ENCODE measurements around the gene SLC17A5. TPM values are rescaled to one million over a fixed set of nuclear protein-coding genes. Genes with fewer than 3 reads are reported as not detected.
"Not testable (repeated sequence)": the region's sequence is repeated elsewhere in the genome, so short reads cannot be mapped to it uniquely, and the experiment has no call there.

Gene SLC17A5
- total RNA-seq, 1 donor from 2014 or later, result 31.5 TPM

DNA sequence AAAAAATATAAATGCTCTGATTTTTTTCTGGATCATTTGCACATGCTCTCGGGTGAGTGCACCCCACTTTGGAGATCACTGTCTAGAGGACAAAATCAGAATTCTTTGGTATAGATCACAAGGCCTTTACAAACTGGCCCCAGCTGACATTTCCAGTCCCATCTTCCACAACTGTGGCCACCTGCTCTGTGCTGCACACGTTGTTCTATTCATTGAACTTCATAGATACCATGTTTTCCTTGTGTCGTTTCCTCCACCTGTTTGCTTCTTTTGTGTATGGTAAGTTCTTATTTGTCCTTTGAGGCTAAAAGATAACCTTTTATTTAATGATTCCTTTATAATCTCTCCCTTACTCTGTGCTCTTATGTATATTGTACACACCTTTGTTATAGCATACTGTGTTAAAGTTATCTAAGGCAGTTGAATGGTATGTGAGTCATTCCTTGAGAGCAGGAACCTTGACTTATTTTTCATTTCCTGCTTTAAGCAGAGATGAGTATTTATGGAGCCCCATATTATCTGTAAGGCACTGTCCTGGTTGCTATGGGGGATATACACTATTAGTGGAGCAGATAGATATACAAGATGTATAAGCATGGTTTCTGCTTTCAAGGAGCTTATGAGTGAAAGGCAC, 12.0 kb upstream of the SLC17A5 start:
- DNase-seq, result peak; percentile 59

DNA sequence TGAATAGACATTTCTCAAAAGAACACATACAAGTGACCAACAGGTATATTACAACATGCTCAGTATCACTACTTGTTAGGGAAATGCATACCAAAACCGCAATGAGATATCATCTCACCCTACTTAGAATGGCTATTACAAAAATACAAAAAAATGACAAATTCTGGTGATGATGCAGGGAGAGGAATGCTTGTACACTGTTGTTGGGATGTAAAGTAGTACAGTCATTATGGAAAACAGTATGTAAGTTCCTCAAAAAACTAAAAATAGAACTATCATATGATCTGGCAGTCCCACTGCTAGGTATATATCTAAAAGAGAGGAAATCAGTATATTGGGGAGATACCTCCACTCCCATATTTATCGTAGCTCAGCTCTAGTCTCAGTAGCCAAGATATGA, 10.9 kb upstream of the SLC17A5 start:
- no peak for DNase-seq

DNA sequence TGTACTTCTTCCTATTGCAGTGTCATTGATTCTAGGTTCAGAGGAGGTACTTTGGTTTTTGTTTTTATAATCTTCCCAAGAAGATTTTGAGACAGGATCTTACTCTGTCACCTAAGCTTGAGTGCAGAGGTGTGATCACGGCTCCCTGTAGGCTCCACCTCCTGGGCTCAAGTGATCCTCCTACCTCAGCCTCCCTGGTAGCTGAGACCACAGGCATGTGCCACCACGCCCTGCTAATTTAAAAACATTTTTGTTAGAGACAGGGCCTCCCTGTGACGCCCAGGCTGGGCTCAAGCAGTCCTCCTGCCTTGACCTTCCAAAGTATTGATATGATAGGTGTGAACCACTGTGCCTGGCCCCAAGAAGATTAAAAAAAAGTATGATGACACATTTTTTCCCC, 3.4 kb upstream of the SLC17A5 start:
- DNase-seq, result no peak

DNA sequence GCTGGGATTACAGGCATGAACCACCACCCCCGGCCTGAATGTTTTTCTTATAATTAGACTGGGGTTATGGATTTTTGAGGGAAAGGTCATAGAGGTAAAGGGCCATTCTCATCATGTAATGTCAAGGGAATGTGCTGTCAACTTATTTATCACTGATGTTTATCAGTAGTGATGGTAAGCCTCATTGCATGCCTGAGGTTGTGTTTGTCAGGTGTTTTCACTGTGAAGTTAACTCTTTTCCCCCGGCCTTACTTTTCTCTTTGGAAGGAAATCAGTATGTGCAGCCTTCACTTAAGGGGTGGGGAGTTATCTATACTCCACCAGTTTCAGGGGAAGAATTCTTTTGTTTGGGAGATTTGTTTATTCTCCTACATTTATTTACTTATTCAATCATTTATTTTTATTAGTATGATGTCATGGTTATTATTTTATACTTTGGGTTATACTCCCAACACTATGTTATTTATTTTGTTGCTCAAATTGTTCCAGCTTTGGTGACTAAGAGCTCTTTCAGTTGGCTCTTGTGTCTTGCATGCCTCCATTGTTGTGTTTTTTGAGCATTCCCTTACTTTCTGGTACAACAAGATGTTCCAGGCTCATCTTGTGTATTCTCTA, 2.8 kb upstream of the SLC17A5 start:
- no peak for DNase-seq

DNA sequence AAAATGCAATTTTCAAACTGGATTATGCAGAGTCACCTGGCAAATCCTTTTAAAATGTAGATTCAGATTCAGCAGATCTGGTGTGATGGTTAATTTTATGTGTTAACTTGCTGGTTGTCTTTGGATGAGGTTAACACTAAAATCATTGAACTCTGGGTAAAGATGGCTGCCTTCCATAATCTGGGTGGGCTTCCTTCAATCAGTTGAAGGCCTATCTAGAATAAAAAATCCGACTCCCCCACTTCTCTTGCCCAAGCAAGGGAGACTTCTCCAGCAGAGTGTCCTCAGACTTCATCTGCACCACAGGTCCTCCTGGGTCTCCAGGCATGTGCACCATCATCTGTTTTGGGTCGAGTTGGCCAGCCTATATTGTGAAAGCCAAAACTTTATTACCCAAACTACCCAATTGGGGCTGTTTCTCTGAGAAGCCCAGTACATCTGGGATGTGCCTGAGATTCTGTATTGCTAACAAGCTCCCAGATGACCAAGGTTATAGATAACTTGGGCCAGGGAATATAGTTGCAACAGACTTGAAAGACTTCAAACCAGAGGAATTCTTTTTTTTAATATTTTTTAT, 1.6 kb upstream of the SLC17A5 start:
- DNase-seq, result no peak

DNA sequence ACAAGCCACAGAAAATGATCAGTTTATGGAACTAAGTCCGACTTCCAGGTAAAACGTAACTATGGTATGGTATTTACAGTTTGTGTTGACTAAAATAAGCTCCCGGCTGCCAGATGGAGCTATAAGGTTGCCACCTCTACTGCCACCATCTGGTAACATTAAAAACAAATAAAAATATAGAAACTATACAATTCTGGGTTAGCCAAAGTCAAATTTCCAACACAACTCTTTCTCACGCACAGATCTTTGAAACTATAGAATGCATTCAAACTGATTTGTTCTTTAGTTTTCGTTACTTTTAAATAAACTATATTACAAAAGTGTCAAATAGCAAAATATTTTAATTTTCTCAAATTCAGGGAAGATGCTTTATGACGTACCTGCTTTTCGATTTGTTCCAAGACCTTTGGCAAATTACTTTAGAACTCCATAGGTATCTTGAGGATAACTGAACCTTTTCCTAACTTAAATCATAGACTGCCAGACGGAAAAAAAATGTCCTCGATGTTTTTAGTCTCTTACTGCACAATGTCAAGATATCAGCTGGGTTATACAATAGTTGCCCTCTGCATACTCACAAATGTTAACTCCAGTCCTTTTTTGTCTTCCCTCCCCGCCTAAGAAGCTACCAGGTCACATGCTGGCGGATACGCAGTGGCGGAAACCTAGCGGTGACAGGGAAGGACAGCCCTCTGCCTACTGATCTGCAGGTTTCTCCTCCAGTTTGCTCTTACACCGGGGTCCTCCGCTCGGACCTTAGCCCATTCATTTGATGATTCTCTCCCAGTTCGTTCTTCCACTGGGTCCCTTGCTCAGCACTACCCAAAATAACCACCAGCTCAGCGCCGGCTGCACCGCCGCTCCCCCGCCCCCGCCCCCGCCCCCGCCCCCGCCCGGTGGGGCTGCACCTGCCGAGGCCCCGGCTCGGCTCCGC, 888 bp downstream of the SLC17A5 start:
- peak; percentile 72 for DNase-seq

DNA sequence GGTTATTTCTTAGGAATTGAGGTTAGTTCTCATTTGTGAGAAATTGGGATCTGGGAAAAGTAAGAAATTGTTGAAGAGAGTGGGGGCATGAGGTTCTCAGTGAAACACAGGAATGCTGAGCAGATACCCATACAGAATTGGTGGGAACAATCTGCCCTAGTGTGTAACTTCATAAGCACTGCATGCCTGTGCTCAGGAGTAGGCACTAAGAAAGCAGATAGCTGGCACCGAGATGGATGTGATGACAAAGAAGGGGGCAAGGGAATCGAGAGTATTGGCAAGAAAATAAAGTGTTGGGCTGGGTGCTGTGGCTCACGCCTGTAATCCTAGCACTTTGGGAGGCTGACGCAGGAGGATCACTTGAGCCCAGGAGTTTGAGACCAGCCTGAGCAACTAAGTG, 4.0 kb downstream of the SLC17A5 start:
- DNase-seq, result no peak

DNA sequence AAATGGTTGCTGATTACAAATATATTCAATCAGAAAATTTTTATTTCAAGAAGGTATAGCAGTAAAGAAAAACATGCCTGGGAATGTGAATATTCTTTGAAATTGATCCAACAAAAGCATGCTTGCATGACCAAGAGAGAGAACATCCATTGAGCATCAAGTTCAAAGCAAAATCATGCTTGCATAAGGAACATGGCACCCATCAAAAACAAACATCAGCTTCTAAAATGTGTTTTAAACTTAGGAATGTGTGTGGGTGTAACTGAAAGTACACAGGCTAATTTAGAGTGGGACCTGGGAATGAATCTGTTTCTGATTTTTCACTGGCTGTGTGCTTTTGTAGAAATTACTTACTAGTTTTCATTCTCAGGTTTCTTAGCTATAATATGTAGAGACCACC, 5.6 kb downstream of the SLC17A5 start:
- no peak for DNase-seq

DNA sequence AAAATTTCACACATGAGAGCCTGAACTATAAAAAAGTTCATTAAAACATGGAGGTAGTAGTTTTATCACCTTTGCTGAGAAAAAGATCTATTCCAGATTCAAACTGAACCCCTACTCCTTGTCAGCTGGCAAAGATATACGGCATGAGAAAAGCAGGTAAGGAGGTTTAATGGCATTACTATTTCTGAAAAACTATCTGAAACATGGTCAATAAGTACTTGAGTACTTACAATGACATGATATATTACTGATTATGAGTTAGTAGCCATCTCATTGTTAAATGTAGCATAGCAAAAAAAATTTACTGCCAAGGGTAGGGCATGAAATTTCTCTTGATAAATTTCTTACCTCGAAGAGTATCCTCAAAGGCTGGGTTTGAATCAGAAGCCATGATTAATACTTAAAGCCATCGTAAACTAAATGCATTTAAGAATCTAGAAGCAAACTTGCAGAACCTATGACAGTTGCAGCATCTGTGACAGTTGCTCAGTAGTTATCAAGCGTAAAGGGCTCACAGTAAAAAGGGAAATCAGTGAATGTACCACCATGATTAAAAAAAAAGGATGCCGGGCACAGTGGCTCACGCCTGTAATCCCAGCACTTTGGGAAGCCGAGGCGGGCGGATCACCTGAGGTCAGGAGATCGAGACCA, 8.7 kb downstream of the SLC17A5 start:
- peak; percentile 1 for DNase-seq

DNA sequence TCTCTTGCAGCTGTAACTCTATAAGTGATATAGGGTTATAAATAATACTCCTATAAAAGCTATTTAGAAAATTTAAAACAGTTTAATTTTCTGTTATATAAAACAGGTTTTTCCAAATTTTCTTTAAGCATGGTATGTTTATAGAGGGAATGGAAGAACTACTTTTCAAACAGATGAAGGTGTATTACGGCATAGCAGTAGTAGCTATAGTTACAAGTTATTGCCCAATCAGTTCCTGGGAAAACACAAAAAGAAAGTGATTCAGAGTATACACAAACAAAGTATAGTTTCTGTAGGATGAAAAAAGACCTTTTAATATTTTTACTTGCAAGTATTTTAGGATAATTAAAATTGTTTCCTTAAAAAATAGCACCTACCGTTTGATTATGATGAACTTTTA, 9.8 kb downstream of the SLC17A5 start:
- no peak for DNase-seq

DNA sequence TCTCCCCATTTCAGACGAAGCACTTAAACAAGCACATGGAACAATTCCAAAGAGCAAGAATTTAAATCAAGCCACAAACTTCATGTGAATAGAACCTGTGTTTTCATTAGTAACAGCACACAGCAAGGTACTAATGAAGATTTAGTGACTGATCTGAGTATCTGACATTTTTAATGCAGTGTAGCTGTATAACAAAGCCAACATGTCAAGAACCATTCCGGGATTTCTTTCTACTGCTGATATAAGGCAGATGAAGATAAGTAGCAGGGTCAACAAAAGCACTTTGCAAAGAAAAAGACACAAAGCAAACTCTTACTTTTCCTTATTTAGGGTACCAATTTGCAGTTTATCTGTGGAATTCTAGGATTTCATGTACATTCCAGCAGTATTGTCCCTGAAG, 11.3 kb downstream of the SLC17A5 start:
- DNase-seq, result no peak

DNA sequence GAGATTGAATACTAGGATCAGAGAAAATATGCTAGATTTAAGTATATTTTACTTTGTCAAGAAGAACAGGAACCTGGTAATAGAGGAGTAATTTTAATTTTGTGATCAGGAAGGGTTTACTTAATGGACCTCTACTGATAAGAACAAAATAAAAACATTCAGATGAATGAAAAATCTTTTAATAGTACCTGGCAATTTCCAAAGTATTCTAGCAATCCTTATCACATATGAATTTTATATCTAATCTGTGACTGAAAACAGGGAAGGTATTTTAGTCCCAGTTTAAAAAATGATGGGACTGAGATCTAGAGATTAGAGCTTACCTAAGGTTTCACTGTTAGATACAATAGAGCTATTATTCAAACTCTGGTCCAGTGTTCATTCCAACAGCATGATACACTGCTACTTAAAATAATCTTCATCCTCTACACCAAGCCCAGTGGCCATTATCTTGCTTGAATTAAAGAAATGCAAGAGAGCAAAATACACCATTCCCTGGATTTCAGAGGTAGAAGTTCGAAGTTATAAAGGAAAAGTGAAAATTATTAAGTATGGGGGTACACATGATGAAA, 13.5 kb downstream of the SLC17A5 start:
- DNase-seq, result no peak

DNA sequence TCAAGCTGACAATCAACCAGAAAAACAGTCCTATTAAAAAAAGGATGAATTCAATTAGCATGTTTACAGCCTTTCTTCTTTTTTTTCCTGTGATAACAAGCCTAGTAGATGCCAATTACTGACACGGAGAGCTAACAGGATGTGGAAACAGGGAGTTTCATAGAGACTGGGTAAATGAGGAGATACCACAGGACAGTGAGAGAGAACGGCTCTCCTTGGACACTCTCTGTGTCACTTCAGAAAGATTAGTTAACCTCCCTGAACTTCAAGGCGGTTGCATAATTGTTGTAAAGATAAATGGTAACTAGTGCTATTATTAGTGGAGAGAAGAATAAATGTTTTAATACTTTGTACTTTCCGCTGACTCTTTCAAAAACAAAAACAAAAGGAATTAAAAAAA, 14.8 kb downstream of the SLC17A5 start:
- no peak for DNase-seq

DNA sequence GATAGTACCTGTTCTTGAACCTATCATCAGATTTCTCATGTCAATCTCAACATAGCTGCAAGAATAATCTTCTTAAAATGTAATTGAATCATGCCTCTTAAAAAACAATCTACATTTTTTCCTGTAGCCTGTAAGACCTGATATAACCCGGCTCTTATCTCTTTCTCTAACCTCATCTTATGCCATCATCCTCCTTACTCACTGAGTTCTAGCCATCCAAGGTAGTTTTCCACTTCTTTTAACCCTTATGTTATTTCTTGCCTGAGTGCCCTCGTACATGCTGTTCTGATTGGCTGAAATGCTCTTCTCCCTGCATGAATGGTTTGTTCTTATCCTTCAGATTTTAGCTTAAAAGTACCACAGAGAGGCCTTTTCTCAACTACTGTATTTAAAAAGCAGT, 16.4 kb downstream of the SLC17A5 start:
- DNase-seq, result no peak

DNA sequence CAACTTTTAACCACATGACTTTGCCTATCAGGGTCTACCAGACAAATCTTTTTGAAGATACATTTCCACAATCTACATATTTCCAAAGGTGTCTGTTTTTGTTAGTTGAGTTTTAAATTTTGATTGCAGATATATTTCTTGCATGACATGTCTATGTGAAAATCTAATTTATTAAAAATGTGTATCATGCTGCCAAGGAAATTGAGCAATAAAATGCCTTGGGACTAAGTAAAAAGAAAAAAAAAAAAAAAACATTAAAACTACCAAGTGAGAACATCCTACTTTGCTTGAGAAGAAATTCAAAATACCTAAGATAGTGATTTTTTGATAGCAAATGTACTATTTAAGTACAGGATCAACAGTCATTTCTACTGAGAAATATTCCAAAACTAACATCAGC, 17.7 kb downstream of the SLC17A5 start:
- no peak for DNase-seq

DNA sequence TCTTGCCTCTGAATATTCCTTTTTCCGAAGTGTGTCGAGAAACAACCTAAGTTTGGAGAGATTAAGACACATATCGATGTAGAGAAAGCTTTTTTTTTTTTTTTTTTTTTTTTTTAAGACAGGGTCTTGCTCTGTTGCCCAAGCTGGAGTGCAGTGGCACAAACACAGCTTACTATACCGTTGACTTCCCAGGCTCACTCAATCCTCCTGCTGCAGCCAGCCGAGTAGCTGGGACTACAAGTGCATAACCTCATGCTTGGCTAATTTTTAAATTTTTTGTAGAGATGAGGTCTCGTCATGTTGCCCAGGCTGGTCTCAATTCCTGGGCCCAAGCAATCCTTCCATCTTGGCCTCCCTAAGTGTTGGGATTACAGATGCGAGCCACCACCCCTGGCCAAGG, 21.4 kb downstream of the SLC17A5 start:
- no peak for DNase-seq

DNA sequence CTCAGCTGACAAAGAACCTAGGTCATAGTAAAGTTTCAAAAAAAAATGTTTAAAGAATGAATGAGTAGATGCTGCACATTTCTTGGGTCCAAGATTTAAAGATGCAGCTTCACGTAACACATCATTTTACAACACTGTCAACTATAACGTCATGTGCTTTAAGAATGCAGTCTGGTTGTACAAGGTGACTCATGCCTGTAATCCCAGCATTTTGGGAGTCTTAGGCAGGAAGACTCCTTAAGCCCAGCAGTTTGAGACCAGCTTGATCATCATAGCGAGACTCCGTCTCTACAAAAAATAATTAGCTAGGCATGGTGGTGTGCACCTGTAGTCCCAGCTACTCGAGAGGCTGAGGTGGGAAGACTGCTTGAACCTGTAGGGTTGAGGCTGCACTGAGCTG, 21.9 kb downstream of the SLC17A5 start:
- no peak for DNase-seq

DNA sequence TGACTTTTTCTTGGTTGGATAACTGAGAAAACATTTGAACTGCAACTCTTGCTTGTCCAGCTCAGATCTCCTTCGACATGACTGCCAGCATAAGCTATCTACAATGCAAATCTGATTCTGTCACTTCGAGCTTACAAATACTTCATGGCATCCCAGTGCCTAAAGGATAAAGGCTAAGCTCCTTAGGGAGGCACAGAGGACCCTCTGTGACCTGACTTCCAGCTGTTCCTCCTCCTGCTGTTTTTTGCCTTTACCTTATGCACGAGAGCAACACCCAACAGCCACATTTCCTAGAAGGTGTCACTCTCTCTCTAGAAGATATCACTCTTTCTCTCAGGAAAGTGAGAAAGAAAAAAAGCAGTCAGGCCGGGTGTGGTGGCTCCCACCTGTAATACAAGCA, 23.4 kb downstream of the SLC17A5 start:
- no peak for DNase-seq

DNA sequence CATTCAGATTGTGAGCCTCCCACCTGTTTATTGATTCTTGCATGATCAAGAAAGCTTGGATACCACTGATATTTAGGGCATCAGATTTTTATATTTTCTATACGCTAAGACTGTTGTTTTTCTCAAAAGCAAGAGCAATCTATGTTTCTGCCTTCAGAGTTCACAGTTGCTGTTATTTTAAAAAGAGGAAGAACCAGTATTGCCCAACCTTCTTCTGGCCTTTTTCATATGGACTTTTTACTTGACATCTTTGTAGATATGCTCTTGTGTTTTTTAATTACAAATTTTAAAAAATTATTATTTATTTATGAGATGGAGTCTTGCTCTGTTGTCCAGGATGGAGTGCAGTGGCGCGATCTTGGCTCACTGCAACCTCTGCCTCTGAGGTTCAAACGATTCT, 28.9 kb downstream of the SLC17A5 start:
- no peak for DNase-seq

DNA sequence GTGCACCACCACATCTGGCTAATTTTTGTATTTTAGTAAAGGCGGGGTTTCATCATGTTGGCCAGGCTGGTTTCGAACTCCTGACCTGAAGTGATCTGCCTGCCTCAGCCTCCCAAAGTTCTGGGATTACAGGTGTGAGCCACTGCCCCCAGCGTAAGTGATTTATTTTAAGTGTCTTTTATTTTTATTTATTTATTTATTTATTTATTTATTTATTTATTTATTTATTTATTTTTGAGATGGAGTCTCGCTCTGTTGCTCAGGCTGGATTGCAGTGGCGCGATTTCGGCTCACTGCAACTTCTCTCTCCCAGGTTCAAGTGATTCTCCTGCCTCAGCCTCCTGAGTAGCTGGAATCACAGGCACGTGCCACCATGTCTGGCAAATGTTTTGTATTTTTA, 30.3 kb downstream of the SLC17A5 start:
- DNase-seq, result not testable (repeated sequence)

DNA sequence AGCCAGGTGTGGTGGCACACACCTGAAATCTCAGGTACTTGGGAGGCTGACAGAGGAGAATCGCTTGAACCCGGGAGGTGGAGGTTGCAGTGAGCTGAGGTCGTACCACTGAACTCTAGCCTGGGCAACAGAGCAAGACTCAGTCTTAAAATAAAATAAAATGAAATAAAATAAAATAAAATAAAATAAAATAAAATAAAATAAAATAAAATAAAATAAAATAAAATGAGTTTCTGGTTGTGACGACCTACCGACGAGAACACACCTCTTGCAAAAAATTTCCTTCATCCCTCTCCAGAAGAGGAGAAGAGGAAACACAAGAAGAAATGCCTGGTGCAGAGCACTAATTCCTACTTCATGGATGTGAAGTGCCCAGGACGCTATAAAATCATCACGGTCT, 35.7 kb downstream of the SLC17A5 start:
- DNase-seq, result not testable (repeated sequence)

DNA sequence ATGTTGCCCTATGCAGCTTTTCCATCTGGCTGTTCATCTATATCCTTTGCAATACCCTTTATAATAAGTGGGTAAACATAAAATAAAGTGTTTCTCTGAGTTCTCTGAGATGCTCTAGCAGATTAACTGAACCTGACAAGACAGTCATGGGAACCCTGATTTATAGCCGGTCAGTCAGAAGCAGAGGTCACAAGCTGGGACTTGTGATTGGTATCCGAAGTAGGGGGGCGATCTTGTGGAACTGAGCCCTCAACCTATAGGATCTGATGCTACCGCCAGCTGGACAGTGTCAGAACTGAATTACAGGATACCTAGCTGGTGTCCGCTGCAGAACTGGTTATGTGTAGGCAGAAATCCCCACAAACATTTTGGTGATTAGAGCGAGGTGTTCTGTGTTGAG, 39.0 kb downstream of the SLC17A5 start:
- no peak for DNase-seq
